Measurements from ENCODE around the gene RSL1D1.

RSL1D1 gene

GRCh38 chr16:11877374-11877773 lies 26.0 kb upstream of the RSL1D1 start:
- Histone ChIP-seq H3K27ac (replicated peaks) (no peak overlapping the region), H3K27me3 (ENCODE audit: insufficient read depth, poor library complexity, severe bottlenecking) (no peaks in the 10 kb centered on the region), H3K4me3 (replicated peaks; ENCODE audit: insufficient read depth, low read length) (no peak overlapping the region)
- no peak for DNase-seq (ENCODE audit: low read depth in 1 of 2, low spot score in 1 of 2)
- TF ChIP-seq CTCF (IDR thresholded peaks at IDR 0.05; ENCODE audit: insufficient read depth, low read length) (no peak), GABPA (IDR thresholded peaks at IDR 0.05; ENCODE audit: low read depth) (no peak), SPI1 (IDR thresholded peaks at IDR 0.05; ENCODE audit: borderline replicate concordance, low read depth) (no peak), REST (IDR thresholded peaks at IDR 0.05; ENCODE audit: insufficient replicate concordance, low read depth) (no peak), POLR2AphosphoS5 (IDR thresholded peaks at IDR 0.05; ENCODE audit: low read depth) (no peak)

GRCh38 chr16:11876306-11876705 lies 25.0 kb upstream of the RSL1D1 start:
- Histone ChIP-seq H3K4me3 (replicated peaks; ENCODE audit: insufficient read depth, low read length) (no peak overlapping the region), H3K27ac (replicated peaks) (no peak overlapping the region), H3K27me3 (ENCODE audit: insufficient read depth, poor library complexity, severe bottlenecking) (no peaks in the 10 kb centered on the region)
- TF ChIP-seq SPI1 (IDR thresholded peaks at IDR 0.05; ENCODE audit: borderline replicate concordance, low read depth) (no peak), CTCF (IDR thresholded peaks at IDR 0.05; ENCODE audit: insufficient read depth, low read length) (no peak), REST (IDR thresholded peaks at IDR 0.05; ENCODE audit: insufficient replicate concordance, low read depth) (no peak), POLR2AphosphoS5 (IDR thresholded peaks at IDR 0.05; ENCODE audit: low read depth) (no peak), GABPA (IDR thresholded peaks at IDR 0.05; ENCODE audit: low read depth) (no peak)
- no peak for DNase-seq (ENCODE audit: low read depth in 1 of 2, low spot score in 1 of 2)

- H3K4me3 ChIP-seq (replicated peaks; ENCODE audit: insufficient read depth, low read length): no peak overlapping the region
- no peak for DNase-seq (ENCODE audit: low read depth in 1 of 2, low spot score in 1 of 2)
- H3K27ac ChIP-seq (replicated peaks): no peak overlapping the region
- TF ChIP-seq REST (IDR thresholded peaks at IDR 0.05; ENCODE audit: insufficient replicate concordance, low read depth): no peak
- TF ChIP-seq POLR2AphosphoS5 (IDR thresholded peaks at IDR 0.05; ENCODE audit: low read depth): no peak
- no peak for TF ChIP-seq CTCF (IDR thresholded peaks at IDR 0.05; ENCODE audit: insufficient read depth, low read length)
- TF ChIP-seq GABPA (IDR thresholded peaks at IDR 0.05; ENCODE audit: low read depth): no peak
- TF ChIP-seq SPI1 (IDR thresholded peaks at IDR 0.05; ENCODE audit: borderline replicate concordance, low read depth): no peak
- no peaks in the 10 kb centered on the region for H3K27me3 ChIP-seq (ENCODE audit: insufficient read depth, poor library complexity, severe bottlenecking)
These were observed 24.4 kb upstream of the RSL1D1 start for GRCh38 chr16:11875721-11876120.
